GM18526 (cell line): ENCODE data around the gene PPT1.

ENCODE experiments used
- POLR2A ChIP-seq: IDR thresholded peaks from 3 replicates; pipeline ENCODE4 v1.6.1; 2011; ENCODE audit not compliant: insufficient read length; ENCODE audit errors: extremely low read depth

Gene PPT1

GRCh38 chr1:40027647-40028046 is 69.4 kb downstream of the PPT1 start:
- no peak for TF ChIP-seq POLR2A

DNA sequence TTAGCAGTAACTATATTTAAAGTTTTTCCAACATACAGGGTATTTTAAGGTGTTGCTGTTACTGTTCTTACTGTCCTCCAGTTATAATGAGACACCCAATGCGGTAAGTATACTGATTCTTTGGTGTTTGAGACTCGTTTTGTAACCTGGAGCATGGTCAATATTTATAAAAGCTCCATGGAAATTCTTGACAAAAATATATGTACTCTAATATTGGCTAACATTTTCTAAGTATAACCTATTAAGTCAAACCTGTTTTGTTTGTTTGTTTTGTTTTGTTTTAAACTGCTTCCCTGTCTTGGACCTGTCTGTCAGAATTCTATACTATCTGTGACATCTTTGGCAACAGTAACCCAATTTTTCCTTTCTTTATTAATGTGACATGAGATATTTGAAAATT is 72.4 kb downstream of the PPT1 start:
- no peak for TF ChIP-seq POLR2A

DNA sequence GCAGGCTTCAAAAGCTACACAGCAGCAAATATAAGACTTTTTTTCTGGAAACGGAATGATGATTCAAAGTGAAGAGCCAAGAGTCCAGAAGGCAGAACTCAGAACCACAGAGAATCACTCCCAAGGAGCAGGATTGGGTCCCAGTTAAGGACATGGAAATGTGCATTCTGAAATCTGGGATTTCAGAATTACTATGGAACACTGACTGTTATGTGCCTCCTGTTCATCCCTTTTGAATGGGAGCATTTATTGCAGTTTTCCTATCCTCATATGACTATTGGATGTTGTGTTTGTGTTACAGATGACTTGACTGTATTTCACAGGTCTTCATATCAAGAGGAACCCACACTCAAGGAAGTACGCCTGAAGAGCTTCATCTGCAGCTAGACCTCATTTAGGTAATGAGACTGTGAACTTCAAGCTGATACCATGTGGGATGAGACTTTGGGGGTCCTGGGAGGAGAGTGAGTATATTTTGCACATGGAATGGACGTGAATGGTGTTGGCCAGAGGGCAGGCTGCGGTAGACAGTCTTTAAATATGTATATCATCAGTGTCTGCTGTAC is 73.6 kb downstream of the PPT1 start:
- TF ChIP-seq POLR2A: no peak
